GM12801 (cell line): Measurements from ENCODE around the gene SMCO3.

ENCODE experiments used
- TF ChIP-seq, protein P1 (sequence below): IDR thresholded peaks from one replicate; pipeline ENCODE4 v1.5.1; 2011; ENCODE audit warnings: control low read depth; ENCODE audit not compliant: insufficient read length; ENCODE audit errors: extremely low read depth

The SMCO3 gene

DNA sequence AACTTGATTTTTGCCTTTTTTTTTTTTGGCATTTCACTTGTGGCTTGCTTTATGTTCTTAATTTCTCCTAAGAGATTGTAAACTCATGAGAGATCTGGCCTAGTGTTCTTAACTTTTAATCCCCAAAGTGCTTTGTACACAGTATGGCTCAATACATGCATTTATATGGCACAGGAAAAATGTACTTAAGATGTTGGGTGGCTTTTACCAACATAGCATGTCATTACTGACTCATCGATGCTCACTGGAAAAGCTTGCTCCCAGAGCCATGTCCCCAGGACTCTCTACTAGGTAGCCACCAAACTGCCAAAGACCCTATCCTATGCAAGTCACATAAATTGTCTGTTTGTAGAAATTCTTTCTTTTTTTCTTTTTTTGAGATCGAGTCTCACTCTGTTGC is 13.1 kb upstream of the SMCO3 start:
- TF ChIP-seq, protein P1, sequence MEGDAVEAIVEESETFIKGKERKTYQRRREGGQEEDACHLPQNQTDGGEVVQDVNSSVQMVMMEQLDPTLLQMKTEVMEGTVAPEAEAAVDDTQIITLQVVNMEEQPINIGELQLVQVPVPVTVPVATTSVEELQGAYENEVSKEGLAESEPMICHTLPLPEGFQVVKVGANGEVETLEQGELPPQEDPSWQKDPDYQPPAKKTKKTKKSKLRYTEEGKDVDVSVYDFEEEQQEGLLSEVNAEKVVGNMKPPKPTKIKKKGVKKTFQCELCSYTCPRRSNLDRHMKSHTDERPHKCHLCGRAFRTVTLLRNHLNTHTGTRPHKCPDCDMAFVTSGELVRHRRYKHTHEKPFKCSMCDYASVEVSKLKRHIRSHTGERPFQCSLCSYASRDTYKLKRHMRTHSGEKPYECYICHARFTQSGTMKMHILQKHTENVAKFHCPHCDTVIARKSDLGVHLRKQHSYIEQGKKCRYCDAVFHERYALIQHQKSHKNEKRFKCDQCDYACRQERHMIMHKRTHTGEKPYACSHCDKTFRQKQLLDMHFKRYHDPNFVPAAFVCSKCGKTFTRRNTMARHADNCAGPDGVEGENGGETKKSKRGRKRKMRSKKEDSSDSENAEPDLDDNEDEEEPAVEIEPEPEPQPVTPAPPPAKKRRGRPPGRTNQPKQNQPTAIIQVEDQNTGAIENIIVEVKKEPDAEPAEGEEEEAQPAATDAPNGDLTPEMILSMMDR, result no peak

DNA sequence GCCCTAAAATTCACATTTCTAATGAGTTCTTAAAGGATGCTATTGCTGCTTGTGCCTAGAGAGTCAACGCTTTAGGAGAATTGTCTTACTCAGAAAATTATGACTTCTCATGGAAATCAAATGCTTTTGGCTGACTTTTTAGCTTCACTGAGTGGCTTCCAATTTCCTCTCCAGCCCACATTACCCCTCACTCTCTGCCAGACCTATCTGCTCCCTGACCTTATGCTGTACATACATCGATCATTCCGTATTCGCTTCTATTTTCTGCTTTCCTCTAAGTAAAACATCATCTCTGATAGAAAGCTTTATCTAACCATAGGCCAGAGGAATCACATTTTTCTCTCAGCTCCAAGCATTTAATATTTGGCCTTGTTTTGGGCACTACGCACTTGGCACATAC is 12.5 kb upstream of the SMCO3 start:
- TF ChIP-seq, protein P1, result no peak

DNA sequence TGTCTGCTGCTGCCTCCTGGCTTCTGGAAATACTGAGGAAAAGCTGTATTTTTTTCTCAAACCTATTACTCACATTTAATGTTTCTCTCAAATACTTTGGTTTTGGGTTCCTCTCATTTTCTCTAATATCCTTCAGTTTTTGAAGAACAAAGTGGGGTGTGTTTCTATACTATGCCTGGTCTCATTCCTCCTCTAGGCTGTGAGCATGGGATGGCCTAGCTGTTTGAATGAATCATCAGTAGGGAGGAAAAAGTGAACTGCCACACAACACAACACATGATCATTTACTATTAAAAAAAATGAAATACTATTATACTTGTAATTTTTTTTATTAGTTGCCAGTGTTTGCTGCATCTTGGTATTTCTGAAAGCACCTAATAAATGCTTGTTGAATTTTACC is 11.3 kb upstream of the SMCO3 start:
- TF ChIP-seq, protein P1, result no peak

DNA sequence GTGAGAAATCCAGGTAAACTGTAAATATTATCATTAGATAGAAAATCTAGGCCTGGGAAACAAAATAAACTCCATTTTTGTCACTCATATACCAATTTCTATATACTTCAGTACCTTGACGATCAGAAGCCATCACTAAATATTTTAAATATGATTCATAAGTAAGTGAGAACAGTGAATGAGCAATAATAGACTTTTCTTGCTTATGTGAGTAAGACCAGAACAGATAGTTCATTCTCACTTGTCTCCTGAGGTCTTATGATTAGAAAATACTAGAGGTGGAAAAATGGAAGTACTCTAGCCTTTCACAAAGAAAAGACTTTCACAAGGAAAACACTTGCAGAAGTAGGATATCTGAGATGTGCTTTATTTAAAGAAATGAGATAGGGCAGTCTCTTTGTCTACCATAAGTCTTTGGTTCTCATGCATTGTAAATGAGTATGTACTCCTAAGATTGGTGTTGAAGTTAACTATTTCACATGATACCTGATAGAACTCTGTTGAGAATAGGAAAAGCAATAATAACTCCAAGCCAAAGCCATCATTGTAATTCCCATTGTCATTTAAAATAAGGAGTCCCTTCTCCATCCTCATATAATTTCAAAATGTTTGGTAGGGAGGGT is 10.1 kb upstream of the SMCO3 start:
- TF ChIP-seq, protein P1, result no peak

DNA sequence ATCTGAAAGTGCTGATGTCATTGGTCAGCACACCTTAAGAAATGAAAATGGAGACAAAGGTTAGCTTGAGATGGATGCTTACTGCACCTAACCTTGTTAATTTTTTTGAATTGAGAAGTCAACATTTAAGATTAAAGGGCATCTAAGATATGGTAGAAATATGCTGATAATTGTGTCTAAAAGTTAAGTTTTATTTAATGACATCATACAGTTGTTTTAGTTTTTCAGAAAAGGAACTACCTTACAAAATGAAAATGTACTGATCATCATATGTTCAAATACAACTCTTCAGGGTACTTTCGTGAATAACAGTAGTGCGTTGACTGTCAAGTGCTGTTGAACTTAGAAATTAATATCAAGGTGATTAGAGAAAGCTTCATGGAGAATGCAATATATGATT is 2.5 kb downstream of the SMCO3 start:
- TF ChIP-seq, protein P1, result no peak

DNA sequence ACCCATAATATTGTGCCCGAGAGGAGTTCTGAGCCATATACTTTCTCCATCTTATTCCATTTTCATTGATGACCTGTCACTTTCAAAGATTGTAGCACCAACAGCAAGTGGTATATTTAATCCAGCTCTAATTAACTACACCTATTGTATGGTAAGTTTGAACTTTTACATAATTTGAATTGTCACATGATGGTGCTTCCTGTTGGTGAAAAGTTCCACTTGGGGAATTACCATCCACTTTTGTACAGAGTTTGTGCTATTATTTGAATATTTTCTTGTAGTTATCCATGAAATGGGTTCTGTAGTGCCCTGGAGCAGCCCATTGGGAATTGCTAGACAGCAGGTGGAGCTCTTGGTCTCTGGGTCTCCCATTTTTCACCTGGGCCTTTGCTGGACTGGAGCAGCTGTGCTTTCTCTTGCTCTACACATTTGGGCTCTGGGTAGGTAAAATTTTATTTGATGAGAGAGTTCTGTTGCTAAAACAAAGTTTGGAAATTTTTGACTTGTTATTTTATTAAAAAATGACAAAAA is 3.0 kb downstream of the SMCO3 start:
- TF ChIP-seq, protein P1, result no peak

DNA sequence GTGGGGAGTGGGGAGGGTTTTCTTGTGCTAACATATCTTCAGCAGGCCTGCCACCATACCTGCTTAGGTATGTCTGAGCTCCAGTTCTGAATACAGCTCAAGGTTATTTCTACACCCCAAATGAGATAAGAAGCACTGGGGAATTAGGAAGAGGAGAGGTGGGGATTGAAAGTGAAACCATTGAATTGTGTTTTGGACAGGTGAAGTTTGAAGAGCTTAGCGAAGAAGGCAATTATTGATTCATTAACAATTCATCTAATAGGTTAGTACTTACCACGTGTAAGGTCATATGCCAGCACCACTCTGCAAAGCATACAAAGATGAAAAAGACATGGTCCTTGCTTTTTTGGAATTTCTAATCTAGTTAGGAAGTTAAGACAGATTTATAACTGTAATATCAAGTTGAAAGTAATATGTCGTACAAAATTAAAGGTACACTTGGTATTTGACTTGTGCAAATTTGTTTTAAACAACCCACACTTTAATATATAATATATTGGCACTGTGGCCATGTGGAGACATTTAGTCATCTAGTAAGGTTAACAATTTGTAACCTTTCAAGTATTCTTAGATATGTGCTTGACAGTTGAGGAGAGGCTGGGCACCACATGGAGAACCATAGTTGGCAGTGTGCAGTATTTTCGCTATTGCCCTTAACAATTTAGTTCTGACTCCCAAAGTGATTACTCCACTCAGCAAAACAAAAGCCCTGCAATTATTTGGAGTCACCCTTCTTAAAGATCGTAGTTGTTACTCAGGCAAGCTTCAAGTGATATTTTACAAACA is 3.6 kb downstream of the SMCO3 start:
- TF ChIP-seq, protein P1, result no peak
